HL-60 (cell line): ENCODE results near the gene ZSWIM2.
"Not testable (repeated sequence)": the region's sequence is repeated elsewhere in the genome, so short reads cannot be mapped to it uniquely, and the experiment has no call there.

Source experiments
- DNase-seq, 2 experiments: peaks; one replicate each; pipeline ENCODE4 v3.0.0-alpha.2; 2010 to 2020; ENCODE audit warnings: low read depth in 1 of 2, low spot score in 1 of 2
- H3K27ac ChIP-seq: fragments of 250-450 bp; sonication (Bioruptor Pico); replicated peaks from 2 replicates; pipeline ENCODE4 v1.5.1; 2020; ENCODE audit warnings: mild to moderate bottlenecking, moderate library complexity
- H3K27me3 ChIP-seq: fragments of 250-450 bp; sonication (Bioruptor Pico); 2 replicates; pipeline ENCODE4 v1.5.1; 2021; ENCODE audit warnings: mild to moderate bottlenecking, moderate library complexity; ENCODE audit not compliant: insufficient read depth, poor library complexity, severe bottlenecking
- H3K4me3 ChIP-seq: replicated peaks from 2 replicates; pipeline ENCODE4 v1.5.1; 2011; ENCODE audit warnings: mild to moderate bottlenecking, control low read depth, low read length; ENCODE audit not compliant: insufficient read depth
- CTCF ChIP-seq: IDR thresholded peaks from one replicate; pipeline ENCODE4 v1.5.1; 2011; ENCODE audit warnings: low read length, control low read depth, inconsistent platforms; ENCODE audit not compliant: insufficient read depth
- GABPA ChIP-seq: IDR thresholded peaks from 2 replicates; pipeline ENCODE4 v1.6.1; 2012; ENCODE audit warnings: low read depth
- POLR2AphosphoS5 ChIP-seq: IDR thresholded peaks from 2 replicates; pipeline ENCODE4 v1.6.1; 2012; ENCODE audit warnings: low read depth
- SPI1 ChIP-seq: IDR thresholded peaks from 2 replicates; pipeline ENCODE4 v1.6.1; 2012; ENCODE audit warnings: low read depth, mild to moderate bottlenecking, borderline replicate concordance
- TF ChIP-seq, protein P1 (sequence below): IDR thresholded peaks from 2 replicates; pipeline ENCODE4 v1.6.1; 2012; ENCODE audit warnings: low read depth; ENCODE audit not compliant: insufficient replicate concordance

The ZSWIM2 gene

DNA sequence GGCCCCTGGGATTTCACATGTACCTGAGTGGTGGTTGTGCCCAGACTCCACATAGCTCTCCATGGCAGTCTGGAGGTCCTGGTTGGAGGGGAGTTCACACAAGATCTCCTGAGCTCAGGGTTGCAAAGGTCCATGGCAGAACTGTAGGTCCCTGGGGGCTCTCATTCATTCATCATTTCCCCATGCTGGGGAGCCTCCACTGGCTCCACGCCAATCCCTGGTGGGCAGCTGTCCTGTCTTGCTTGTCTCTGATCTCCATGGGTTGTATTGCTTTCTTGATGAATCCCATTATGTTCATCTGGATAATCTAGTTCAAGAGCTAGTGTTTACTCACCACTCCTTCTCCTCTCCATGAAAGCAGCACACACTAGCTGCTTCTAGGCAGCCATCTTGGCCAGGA, 42.4 kb downstream of the ZSWIM2 start:
- no peak overlapping the region for H3K4me3 ChIP-seq
- no peaks in the 10 kb centered on the region for H3K27me3 ChIP-seq
- no peak for DNase-seq
- TF ChIP-seq CTCF: no peak
- TF ChIP-seq GABPA: no peak
- TF ChIP-seq POLR2AphosphoS5: no peak
- TF ChIP-seq, protein P1, sequence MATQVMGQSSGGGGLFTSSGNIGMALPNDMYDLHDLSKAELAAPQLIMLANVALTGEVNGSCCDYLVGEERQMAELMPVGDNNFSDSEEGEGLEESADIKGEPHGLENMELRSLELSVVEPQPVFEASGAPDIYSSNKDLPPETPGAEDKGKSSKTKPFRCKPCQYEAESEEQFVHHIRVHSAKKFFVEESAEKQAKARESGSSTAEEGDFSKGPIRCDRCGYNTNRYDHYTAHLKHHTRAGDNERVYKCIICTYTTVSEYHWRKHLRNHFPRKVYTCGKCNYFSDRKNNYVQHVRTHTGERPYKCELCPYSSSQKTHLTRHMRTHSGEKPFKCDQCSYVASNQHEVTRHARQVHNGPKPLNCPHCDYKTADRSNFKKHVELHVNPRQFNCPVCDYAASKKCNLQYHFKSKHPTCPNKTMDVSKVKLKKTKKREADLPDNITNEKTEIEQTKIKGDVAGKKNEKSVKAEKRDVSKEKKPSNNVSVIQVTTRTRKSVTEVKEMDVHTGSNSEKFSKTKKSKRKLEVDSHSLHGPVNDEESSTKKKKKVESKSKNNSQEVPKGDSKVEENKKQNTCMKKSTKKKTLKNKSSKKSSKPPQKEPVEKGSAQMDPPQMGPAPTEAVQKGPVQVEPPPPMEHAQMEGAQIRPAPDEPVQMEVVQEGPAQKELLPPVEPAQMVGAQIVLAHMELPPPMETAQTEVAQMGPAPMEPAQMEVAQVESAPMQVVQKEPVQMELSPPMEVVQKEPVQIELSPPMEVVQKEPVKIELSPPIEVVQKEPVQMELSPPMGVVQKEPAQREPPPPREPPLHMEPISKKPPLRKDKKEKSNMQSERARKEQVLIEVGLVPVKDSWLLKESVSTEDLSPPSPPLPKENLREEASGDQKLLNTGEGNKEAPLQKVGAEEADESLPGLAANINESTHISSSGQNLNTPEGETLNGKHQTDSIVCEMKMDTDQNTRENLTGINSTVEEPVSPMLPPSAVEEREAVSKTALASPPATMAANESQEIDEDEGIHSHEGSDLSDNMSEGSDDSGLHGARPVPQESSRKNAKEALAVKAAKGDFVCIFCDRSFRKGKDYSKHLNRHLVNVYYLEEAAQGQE: no peak
- no peak overlapping the region for H3K27ac ChIP-seq

GRCh38 chr2:186798604-186799003, 50.4 kb downstream of the ZSWIM2 start:
- DNase-seq, H3K27ac ChIP-seq, H3K4me3 ChIP-seq, H3K27me3 ChIP-seq: not testable (repeated sequence)

GRCh38 chr2:186784930-186785329, 64.0 kb downstream of the ZSWIM2 start:
- Histone ChIP-seq H3K4me3 (no peak overlapping the region), H3K27me3 (no peaks in the 10 kb centered on the region), H3K27ac (no peak overlapping the region)
- TF ChIP-seq SPI1 (no peak), POLR2AphosphoS5 (no peak), GABPA (no peak), CTCF (no peak)
- TF ChIP-seq, protein P1: no peak
- no peak for DNase-seq

- Histone ChIP-seq H3K4me3 (no peak overlapping the region), H3K27ac (no peak overlapping the region), H3K27me3 (no peaks in the 10 kb centered on the region)
- no peak for TF ChIP-seq POLR2AphosphoS5
- no peak for TF ChIP-seq SPI1
- no peak for TF ChIP-seq GABPA
- TF ChIP-seq CTCF: no peak
- TF ChIP-seq, protein P1: no peak
- DNase-seq: no peak
Measured at GRCh38 chr2:186783254-186783653, 65.7 kb downstream of the ZSWIM2 start.
